ENCODE data around the gene SS18L1.

The SS18L1 gene

DNA sequence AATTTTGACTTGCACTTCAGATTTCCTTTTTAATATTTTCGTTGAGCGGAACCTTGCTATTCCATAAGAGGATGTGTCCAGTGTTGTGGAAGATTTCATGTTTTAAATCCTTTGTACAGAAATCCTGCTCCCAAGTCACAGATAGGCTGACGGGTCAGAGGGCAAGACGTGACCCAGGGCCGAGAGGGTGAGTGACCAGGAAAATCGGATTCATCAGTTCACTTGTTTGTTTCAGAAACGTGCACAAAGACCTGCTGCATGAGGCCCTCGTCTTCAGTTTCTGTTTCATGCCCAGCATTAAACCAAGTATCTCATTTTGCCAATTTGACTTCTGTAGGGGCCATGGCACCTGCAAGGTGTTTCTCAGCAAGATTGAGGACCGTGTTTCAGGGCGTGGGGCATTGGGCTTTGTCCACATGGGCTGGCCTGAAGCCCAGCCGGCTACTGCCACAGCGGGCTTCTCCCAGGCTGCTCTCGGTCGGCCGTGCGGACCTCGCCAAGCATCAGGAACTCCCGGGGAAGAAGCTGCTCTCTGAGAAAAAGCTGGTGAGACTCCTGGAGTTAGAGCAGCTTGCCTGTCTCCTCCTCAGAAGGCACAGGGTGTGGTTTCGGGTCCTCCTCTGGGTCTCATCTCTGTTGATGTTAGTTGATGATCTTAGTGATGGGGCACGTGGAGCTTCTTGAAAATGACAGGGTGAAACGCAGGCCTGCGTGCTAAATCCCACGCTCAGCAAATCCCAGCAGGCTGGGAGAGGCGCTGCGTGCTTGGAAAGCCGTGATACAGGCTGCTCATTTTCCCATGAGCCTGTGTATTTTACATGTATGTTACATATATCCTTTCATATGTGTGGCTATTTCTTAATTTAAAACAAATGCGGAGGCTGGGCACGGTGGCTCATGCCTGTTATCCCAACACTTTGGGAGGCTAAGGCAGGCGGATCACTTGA lies 49.8 kb downstream of the SS18L1 start:
- no peak for DNase-seq (ENCODE audit: low read depth in 2 of 2)
- no peak overlapping the region for H3K4me3 ChIP-seq (replicated peaks in 1 of 2; ENCODE audit: low read depth in 2 of 2, low read length in 2 of 2)
- TF ChIP-seq, protein P1, sequence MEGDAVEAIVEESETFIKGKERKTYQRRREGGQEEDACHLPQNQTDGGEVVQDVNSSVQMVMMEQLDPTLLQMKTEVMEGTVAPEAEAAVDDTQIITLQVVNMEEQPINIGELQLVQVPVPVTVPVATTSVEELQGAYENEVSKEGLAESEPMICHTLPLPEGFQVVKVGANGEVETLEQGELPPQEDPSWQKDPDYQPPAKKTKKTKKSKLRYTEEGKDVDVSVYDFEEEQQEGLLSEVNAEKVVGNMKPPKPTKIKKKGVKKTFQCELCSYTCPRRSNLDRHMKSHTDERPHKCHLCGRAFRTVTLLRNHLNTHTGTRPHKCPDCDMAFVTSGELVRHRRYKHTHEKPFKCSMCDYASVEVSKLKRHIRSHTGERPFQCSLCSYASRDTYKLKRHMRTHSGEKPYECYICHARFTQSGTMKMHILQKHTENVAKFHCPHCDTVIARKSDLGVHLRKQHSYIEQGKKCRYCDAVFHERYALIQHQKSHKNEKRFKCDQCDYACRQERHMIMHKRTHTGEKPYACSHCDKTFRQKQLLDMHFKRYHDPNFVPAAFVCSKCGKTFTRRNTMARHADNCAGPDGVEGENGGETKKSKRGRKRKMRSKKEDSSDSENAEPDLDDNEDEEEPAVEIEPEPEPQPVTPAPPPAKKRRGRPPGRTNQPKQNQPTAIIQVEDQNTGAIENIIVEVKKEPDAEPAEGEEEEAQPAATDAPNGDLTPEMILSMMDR (IDR thresholded peaks at IDR 0.05; ENCODE audit: low read depth, low read length): no peak

DNA sequence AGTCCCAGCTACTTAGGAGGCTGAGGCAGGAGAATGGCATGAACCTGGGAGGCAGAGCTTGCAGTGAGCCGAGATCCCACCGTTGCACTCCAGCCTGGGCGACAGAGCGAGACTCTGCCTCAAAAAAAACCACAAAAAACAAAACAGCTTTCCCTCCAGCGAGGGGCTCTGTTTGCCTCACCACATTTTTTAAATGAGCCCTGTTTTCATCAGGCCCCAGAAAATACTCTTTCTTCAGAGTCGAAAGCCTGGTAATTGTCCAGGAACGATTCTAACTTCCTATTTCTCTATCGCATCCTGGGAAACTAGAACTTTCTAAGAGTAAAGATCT lies 51.5 kb downstream of the SS18L1 start:
- TF ChIP-seq, protein P1 (IDR thresholded peaks at IDR 0.05; ENCODE audit: low read depth, low read length): no peak
- no peak overlapping the region for H3K4me3 ChIP-seq (replicated peaks in 1 of 2; ENCODE audit: low read depth in 2 of 2, low read length in 2 of 2)
- DNase-seq (ENCODE audit: low read depth in 2 of 2): no peak

DNA sequence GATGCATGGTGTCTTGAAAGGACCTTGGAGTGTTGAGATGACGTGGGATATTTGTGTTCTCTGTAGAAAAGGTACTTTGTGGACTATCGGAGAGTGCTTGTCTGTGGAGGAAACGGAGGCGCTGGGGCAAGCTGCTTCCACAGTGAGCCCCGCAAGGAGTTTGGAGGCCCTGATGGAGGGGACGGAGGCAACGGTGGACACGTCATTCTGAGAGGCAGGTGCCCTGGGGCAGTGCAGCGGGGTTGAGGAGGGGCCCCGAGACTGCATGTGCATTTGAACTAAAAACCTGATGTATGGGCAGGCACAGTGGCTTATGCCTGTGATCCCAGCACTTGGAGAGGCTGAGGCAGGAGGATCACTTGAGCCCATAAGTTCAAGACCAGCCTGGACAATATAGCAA lies 52.2 kb downstream of the SS18L1 start:
- DNase-seq (ENCODE audit: low read depth in 2 of 2): no peak
- no peak overlapping the region for H3K4me3 ChIP-seq (replicated peaks in 1 of 2; ENCODE audit: low read depth in 2 of 2, low read length in 2 of 2)
- TF ChIP-seq, protein P1 (IDR thresholded peaks at IDR 0.05; ENCODE audit: low read depth, low read length): no peak

DNA sequence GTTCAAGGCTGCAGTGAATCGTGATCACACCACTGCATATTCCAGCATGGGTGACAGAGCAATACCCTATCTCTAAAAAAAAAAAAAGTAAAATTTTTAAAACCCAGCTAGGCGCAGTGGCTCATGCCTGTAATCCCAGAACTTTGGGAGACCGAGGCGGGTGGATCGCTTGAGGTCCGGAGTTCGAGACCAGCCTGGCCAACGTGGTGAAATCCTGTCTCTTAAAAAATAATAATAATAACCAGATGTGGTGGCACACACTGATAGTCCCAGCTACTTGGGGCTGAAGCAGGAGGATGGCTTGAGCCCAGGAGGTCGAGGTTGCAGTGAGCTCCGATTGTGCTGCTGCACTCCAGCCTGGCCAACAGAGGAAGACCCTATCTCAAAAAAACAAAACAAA lies 52.7 kb downstream of the SS18L1 start:
- DNase-seq (ENCODE audit: low read depth in 2 of 2): no peak
- TF ChIP-seq, protein P1 (IDR thresholded peaks at IDR 0.05; ENCODE audit: low read depth, low read length): no peak
- H3K4me3 ChIP-seq (replicated peaks in 1 of 2; ENCODE audit: low read depth in 2 of 2, low read length in 2 of 2): no peak overlapping the region

DNA sequence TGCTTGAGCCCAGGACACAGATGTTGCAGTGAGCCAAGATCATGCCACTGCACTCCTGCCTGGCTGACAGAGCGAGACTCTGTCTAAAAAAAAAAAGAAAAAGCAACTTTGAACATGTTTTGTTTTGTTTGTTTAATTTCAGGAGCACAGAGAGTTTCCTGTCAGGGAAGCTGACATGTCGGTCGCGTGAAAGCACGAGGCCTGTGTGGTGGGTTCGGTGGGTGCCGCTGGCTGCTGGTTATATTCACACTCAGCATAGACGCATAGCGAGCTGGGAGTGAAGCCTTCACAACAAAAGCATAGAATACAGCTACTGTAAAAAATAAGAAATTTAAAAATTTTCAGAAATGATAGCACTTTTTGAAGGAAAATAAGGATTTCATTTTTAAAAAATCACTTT lies 53.7 kb downstream of the SS18L1 start:
- H3K4me3 ChIP-seq (replicated peaks in 1 of 2; ENCODE audit: low read depth in 2 of 2, low read length in 2 of 2): no peak overlapping the region
- no peak for DNase-seq (ENCODE audit: low read depth in 2 of 2)
- TF ChIP-seq, protein P1 (IDR thresholded peaks at IDR 0.05; ENCODE audit: low read depth, low read length): no peak

DNA sequence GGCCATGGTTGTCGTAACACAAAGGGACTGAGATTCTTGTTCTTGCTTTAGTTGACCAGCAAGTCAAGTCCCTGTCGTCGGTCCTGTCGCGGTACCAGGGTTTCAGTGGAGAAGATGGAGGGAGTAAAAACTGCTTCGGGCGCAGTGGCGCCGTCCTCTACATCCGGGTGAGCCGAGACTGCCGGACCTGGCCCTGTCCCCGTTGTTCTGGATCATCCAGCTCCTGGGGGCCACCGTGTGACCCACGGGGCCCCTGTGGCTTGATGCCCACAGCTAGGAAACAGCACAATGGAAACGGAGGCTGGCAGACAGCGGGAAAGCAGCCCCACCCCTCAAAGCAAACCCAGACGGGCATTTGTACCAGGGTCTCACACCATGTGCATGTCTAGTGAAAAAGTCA lies 54.2 kb downstream of the SS18L1 start:
- TF ChIP-seq, protein P1 (IDR thresholded peaks at IDR 0.05; ENCODE audit: low read depth, low read length): no peak
- no peak overlapping the region for H3K4me3 ChIP-seq (replicated peaks in 1 of 2; ENCODE audit: low read depth in 2 of 2, low read length in 2 of 2)
- DNase-seq (ENCODE audit: low read depth in 2 of 2): no peak

Data from cardiac fibroblast (primary cell).